Measurements from ENCODE around the gene BRWD1. TPM values are rescaled to one million over a fixed set of nuclear protein-coding genes. Genes with fewer than 3 reads are reported as not detected.

Gene BRWD1
- total and polyA plus RNA-seq, 2 experiments from 2014 or later: 35.2 to 75.5 TPM

DNA sequence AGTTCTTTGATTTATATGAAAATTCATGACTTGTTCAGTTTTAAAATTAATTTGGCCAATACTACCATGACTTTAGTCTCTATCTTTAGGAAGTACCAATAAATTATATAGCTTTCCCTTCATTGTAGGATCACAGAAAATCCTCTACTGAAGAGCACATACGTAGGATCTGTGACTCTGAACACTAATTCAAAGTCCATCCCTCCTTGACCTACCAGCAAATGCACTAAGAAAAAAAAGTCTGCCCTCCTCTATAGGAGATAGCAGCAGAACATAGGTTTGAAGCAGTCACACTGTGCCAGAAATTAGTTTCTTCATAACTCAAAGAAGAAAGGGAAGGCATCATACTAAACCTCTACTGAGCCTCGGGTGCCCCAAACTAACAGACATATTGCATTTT, 16.5 kb downstream of the BRWD1 start:
- ATAC-seq (no peak), DNase-seq (ENCODE audit: low spot score) (no peak)
- Mint-ChIP-seq H3K27me3 (ENCODE audit: insufficient read depth, low read depth, poor library complexity) (peaks cover 2% of the 10 kb centered on the region), H3K9me3 (peaks cover 15% of the 10 kb centered on the region; the same call in 2 of the 3 replicates), H3K4me1 (no peaks in the 10 kb centered on the region), H3K36me3 (ENCODE audit: low read depth) (peaks cover 82% of the 10 kb centered on the region), H3K27ac (no peak overlapping the region), H3K4me3 (no peak overlapping the region)
- H3K79me2 ChIP-seq (replicated peaks; ENCODE audit: insufficient read depth): peaks cover 62% of the 10 kb centered on the region
- TF ChIP-seq NANOG (IDR thresholded peaks at IDR 0.05; ENCODE audit: borderline replicate concordance) (no peak), POLR2AphosphoS5 (IDR thresholded peaks at IDR 0.05; ENCODE audit: low read depth) (no peak), ZNF114 (CRISPR knock-in tag; IDR thresholded peaks at IDR 0.05) (no peak), CREB1 (CRISPR knock-in tag; IDR thresholded peaks at IDR 0.05; ENCODE audit: low read depth) (no peak), CTCF (conservative IDR thresholded peaks at IDR 0.05; ENCODE audit: low read depth in 2 of 2) (no peak), REST (IDR thresholded peaks at IDR 0.05; ENCODE audit: unreplicated experiment) (no peak), EZH2 (IDR thresholded peaks at IDR 0.05; ENCODE audit: low read depth, unreplicated experiment) (no peak), ETS1 (IDR thresholded peaks at IDR 0.05) (no peak), JUNB (IDR thresholded peaks at IDR 0.05; ENCODE audit: unreplicated experiment) (no peak), ZNF331 (CRISPR knock-in tag; IDR thresholded peaks at IDR 0.05; ENCODE audit: low read depth) (no peak), STAT1 (IDR thresholded peaks at IDR 0.05; ENCODE audit: unreplicated experiment) (no peak), EZH2phosphoT487 (IDR thresholded peaks at IDR 0.05; ENCODE audit: unreplicated experiment) (no peak)
- TF ChIP-seq, protein P1, sequence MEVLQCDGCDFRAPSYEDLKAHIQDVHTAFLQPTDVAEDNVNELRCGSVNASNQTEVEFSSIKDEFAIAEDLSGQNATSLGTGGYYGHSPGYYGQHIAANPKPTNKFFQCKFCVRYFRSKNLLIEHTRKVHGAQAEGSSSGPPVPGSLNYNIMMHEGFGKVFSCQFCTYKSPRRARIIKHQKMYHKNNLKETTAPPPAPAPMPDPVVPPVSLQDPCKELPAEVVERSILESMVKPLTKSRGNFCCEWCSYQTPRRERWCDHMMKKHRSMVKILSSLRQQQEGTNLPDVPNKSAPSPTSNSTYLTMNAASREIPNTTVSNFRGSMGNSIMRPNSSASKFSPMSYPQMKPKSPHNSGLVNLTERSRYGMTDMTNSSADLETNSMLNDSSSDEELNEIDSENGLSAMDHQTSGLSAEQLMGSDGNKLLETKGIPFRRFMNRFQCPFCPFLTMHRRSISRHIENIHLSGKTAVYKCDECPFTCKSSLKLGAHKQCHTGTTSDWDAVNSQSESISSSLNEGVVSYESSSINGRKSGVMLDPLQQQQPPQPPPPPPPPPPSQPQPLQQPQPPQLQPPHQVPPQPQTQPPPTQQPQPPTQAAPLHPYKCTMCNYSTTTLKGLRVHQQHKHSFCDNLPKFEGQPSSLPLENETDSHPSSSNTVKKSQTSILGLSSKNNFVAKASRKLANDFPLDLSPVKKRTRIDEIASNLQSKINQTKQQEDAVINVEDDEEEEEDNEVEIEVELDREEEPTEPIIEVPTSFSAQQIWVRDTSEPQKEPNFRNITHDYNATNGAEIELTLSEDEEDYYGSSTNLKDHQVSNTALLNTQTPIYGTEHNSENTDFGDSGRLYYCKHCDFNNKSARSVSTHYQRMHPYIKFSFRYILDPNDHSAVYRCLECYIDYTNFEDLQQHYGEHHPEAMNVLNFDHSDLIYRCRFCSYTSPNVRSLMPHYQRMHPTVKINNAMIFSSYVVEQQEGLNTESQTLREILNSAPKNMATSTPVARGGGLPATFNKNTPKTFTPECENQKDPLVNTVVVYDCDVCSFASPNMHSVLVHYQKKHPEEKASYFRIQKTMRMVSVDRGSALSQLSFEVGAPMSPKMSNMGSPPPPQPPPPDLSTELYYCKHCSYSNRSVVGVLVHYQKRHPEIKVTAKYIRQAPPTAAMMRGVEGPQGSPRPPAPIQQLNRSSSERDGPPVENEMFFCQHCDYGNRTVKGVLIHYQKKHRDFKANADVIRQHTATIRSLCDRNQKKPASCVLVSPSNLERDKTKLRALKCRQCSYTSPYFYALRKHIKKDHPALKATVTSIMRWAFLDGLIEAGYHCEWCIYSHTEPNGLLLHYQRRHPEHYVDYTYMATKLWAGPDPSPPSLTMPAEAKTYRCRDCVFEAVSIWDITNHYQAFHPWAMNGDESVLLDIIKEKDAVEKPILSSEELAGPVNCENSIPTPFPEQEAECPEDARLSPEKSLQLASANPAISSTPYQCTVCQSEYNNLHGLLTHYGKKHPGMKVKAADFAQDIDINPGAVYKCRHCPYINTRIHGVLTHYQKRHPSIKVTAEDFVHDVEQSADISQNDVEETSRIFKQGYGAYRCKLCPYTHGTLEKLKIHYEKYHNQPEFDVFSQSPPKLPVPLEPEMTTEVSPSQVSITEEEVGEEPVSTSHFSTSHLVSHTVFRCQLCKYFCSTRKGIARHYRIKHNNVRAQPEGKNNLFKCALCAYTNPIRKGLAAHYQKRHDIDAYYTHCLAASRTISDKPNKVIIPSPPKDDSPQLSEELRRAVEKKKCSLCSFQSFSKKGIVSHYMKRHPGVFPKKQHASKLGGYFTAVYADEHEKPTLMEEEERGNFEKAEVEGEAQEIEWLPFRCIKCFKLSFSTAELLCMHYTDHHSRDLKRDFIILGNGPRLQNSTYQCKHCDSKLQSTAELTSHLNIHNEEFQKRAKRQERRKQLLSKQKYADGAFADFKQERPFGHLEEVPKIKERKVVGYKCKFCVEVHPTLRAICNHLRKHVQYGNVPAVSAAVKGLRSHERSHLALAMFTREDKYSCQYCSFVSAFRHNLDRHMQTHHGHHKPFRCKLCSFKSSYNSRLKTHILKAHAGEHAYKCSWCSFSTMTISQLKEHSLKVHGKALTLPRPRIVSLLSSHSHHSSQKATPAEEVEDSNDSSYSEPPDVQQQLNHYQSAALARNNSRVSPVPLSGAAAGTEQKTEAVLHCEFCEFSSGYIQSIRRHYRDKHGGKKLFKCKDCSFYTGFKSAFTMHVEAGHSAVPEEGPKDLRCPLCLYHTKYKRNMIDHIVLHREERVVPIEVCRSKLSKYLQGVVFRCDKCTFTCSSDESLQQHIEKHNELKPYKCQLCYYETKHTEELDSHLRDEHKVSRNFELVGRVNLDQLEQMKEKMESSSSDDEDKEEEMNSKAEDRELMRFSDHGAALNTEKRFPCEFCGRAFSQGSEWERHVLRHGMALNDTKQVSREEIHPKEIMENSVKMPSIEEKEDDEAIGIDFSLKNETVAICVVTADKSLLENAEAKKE (CRISPR knock-in tag; IDR thresholded peaks at IDR 0.05): no peak
- H3K4me2 ChIP-seq: no peak overlapping the region
- no peaks in the 10 kb centered on the region for H3K27me3 ChIP-seq (ENCODE audit: insufficient read depth)
- peak overlapping the region; percentile 29; the same call in 1 of the 2 replicates for H3K27ac ChIP-seq (ENCODE audit: low read depth)
- peaks cover 52% of the 10 kb centered on the region for H3K36me3 ChIP-seq (ENCODE audit: insufficient read depth)
- no peak overlapping the region for H2AFZ ChIP-seq
- H3F3A ChIP-seq (replicated peaks; ENCODE audit: low read depth): 0 out of 2 replicates have a peak, but pooled peaks cover 9% of the 10 kb centered on the region
- H4K20me1 ChIP-seq (replicated peaks; ENCODE audit: insufficient read depth): peaks cover 14% of the 10 kb centered on the region
- no peak overlapping the region for H3K4me3 ChIP-seq
- 0 out of 2 replicates have a peak, but pooled peaks cover 4% of the 10 kb centered on the region for H3K9me2 ChIP-seq (ENCODE audit: insufficient read depth)
- no peaks in the 10 kb centered on the region for H3K4me1 ChIP-seq (ENCODE audit: insufficient read depth)

Data from GM23338 (cell line).